GM12892 (cell line): ENCODE measurements around the gene HMCN2.

ENCODE experiments used
- POLR2A ChIP-seq: IDR thresholded peaks from 2 replicates; pipeline ENCODE4 v1.6.1; 2011; ENCODE audit warnings: low read depth, low read length, control low read depth
- POLR2AphosphoS5 ChIP-seq: IDR thresholded peaks from 2 replicates; pipeline ENCODE4 v1.6.1; 2011; ENCODE audit warnings: low read depth, low read length, control low read depth
- TAF1 ChIP-seq: IDR thresholded peaks from 2 replicates; pipeline ENCODE4 v1.6.1; 2011; ENCODE audit warnings: low read depth, mild to moderate bottlenecking, control low read depth, low read length, borderline replicate concordance

DNA sequence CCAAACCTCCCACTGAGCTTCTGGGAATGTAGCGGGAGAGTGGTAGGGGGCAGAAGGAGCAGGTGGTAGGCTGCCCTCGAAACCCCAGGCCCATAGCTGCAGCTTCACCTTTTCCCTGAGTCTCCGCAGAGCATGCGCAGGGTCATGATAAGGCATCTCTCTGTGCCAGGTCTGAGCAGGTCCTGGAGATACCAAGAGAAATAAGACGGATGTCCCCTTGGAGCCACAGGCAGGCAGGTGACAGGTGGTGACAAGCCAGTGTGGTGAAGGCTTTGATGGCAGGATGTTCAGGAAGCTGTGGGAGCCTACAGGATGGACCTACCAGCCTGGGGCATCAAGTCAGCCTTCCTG lies 68.1 kb downstream of the HMCN2 start:
- no peak for TF ChIP-seq POLR2AphosphoS5
- TF ChIP-seq POLR2A, result no peak
- no peak for TF ChIP-seq TAF1
